ENCODE data around the gene ERC2.

ERC2 gene

GRCh38 chr3:55646121-55646520, 822.1 kb downstream of the ERC2 start:
- no peak for DNase-seq (ENCODE audit: low read depth)

DNA sequence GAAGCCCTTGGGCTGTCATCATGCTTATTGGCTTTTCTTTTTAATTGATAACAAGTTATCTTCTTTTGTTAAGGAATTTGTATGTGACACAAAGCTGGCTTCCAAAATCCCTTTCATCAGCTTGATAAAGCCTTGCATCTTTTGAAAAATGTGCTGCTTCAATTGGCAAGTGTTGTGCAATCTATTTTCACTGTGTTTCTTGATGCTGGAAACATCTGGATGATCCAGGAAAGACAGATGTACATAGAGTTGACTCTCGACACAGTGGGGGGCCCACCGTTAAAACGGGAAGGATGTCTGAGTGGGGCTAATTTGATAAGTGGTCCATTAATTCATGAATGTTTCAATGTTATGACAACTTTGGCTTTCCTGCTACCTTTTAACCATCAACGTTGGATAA, 822.8 kb downstream of the ERC2 start:
- DNase-seq (ENCODE audit: low read depth): no peak

DNA sequence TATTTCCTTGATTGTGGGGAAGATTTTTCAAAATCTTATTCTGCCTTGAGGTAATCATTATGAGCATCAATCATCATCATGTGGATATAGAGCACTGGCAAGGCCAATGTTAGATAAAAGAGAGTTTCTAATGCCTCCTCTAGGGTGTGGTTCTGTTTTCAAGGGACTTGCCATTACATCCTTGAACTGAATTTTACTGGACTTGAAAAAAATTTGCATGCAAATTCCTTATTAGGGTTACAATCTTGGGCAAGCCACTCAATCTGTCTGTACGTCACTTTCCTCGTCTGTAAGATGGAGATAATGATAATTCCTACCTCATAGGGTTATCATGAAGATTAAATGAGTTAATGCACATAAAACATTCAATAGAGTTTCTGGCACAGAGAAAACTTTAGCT, 825.0 kb downstream of the ERC2 start:
- DNase-seq (ENCODE audit: low read depth): no peak

DNA sequence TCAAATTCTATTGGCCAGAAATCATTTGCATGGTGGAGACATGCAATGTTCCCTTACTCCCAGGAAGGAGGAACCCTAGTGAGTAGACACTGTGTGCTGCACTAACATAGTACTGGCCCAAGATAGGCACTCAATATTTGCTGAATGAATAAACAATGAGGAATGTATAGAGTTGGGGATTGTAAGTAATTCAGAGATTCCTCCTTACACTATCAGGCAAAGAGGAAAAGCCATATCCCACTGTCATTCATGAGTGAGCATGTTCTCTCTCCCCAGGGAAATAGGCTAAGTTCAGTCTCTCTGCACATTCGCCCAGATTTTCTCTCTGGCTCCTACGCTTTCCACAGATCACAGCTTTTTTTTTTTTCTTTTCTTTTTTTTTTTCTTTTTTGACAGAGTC, 826.3 kb downstream of the ERC2 start:
- DNase-seq (ENCODE audit: low read depth): no peak

GRCh38 chr3:55639896-55640765, 828.1 kb downstream of the ERC2 start:
- DNase-seq (ENCODE audit: low read depth): no peak

- no peak for DNase-seq (ENCODE audit: low read depth)
Observed at GRCh38 chr3:55639143-55639542, 829.1 kb downstream of the ERC2 start.

GRCh38 chr3:55637906-55638638, 830.2 kb downstream of the ERC2 start:
- no peak for DNase-seq (ENCODE audit: low read depth)

GRCh38 chr3:55636300-55637195, 831.7 kb downstream of the ERC2 start:
- no peak for DNase-seq (ENCODE audit: low read depth)

DNA sequence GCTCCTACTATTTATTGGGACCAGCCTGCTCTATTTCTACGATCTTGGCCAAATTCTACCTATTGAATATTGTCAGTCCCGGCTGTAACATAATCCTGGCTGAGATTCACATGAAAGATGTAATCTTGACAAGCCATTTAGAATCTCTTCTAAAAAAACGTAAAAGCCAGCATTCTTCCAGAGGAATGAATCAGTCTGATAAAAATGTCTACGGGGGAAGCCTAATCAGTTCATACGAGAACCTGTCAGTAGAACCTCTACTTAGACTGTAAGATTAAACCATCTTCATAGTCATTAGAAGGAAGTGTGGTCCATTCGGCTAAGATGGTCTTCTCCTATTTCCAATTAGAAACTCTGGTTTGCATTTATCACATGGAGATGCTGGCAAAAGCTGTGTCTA, 833.9 kb downstream of the ERC2 start:
- DNase-seq (ENCODE audit: low read depth): no peak

- no peak for DNase-seq (ENCODE audit: low read depth)
Observed at GRCh38 chr3:55633333-55633732, 834.9 kb downstream of the ERC2 start.

- no peak for DNase-seq (ENCODE audit: low read depth)
Observed at GRCh38 chr3:55631766-55632331, 836.4 kb downstream of the ERC2 start.

GRCh38 chr3:55630921-55631299, 837.4 kb downstream of the ERC2 start:
- no peak for DNase-seq (ENCODE audit: low read depth)

GRCh38 chr3:55630280-55630920, 837.9 kb downstream of the ERC2 start:
- DNase-seq (ENCODE audit: low read depth): no peak

- DNase-seq (ENCODE audit: low read depth): no peak
Observed at GRCh38 chr3:55629432-55629831, 838.8 kb downstream of the ERC2 start.

DNA sequence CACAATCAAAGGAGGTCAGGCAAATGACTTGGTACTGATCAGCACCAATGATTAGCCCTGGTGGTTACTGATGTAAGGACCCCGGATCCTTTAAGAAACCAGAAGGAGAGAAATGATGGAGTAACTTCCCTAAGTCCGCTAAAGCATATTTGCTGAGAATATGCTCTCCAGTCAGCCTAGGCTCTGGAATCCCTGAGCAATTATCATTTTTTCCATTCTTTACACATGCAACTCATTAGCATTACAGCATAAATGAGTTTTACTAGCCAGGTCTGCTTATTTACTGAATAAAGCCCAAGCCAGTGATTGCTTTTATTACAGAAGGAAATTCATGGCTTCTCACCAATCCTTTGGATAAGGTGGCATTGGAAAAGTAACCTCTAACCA, 842.0 kb downstream of the ERC2 start:
- DNase-seq (ENCODE audit: low read depth): no peak

- DNase-seq (ENCODE audit: low read depth): no peak
Observed at GRCh38 chr3:55624238-55624637, 844.0 kb downstream of the ERC2 start.

GRCh38 chr3:55623786-55624185, 844.5 kb downstream of the ERC2 start:
- DNase-seq (ENCODE audit: low read depth): no peak

- DNase-seq (ENCODE audit: low read depth): no peak
Observed at GRCh38 chr3:55622733-55623132, 845.5 kb downstream of the ERC2 start.

DNA sequence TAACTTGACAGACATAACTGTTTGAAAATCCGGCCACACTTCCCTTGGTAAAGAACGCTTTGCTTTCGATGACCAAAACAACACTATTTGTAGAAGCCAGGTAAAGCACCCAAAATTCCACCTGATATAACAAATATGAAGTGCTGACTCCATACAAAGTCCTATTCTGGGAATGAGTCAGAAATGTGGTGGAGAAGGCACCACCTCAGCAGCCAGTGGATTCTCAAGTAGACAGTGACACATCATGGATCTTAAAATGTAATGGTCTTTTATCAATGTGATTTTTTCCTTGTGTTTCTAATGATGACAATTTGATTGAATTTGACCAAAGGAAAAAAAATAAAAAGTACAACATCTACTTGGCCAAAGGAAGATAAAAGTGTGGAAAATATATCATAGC, 846.2 kb downstream of the ERC2 start:
- no peak for DNase-seq (ENCODE audit: low read depth)

- no peak for DNase-seq (ENCODE audit: low read depth)
Observed at GRCh38 chr3:55621648-55622047, 846.6 kb downstream of the ERC2 start.

DNA sequence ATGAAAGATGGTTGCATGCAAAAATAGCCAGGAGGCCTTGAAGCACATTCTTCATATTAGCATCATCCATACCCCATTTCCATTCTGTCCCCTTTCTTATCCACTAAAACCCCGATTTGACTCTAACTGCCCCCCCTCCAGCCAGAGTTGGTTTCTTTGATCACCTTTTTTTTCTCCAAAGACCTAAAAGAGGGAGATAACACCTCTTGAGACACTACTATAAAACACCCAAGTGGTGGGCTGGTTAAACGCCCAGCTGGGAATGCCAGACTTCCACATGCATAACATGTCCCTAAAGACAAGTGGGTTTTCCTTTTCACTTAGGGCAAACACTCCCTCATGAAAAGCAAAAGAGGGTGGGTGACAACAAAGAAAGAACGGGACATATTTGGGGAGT, 847.2 kb downstream of the ERC2 start:
- no peak for DNase-seq (ENCODE audit: low read depth)

All from stimulated activated CD8-positive, alpha-beta memory T cell treated with anti-CD3 and anti-CD28 coated beads, Interleukin-15, amount 100 ng/mL, for 24 hours (primary cell).